Keratinocyte (primary cell): ENCODE data around the gene INSRR. TPM values are rescaled to one million over a fixed set of nuclear protein-coding genes. Genes with fewer than 3 reads are reported as not detected.
A peak's percentile ranks its signal among the peaks of the same experiment; 100 is the strongest.

Source experiments
- DNase-seq: peaks from one replicate; pipeline ENCODE4 v3.0.0-alpha.2; 2011; ENCODE audit warnings: low read depth, missing footprints, low spot score
- FAIRE-seq: peaks from 2 replicates; lab custom pipeline; 2011; peaks lifted over from hg19 to GRCh38; lab: Jason Lieb, UNC
- H2AFZ ChIP-seq: 2 replicates; pipeline ENCODE4 v1.6.0; 2012; ENCODE audit warnings: low read length, control low read depth, inconsistent platforms; ENCODE audit not compliant: control insufficient read depth
- H3K27ac ChIP-seq: 2 replicates; pipeline ENCODE4 v1.5.1; 2011; ENCODE audit warnings: low read length; ENCODE audit not compliant: control insufficient read depth, insufficient read depth
- H3K27me3 ChIP-seq: 3 replicates; pipeline ENCODE4 v1.6.0; 2011; ENCODE audit warnings: low read length; ENCODE audit not compliant: control insufficient read depth, insufficient read depth; ENCODE audit errors: extremely low read depth
- H3K36me3 ChIP-seq, 2 experiments: 2 replicates in 1 of 2; 3 replicates in 1 of 2; pipeline ENCODE4 v1.5.1; 2011; ENCODE audit warnings: low read length in 2 of 2, mild to moderate bottlenecking in 1 of 2; ENCODE audit not compliant: control insufficient read depth in 2 of 2, insufficient read depth in 2 of 2; ENCODE audit errors: extremely low read depth in 1 of 2
- H3K4me1 ChIP-seq: 3 replicates; pipeline ENCODE4 v1.5.1; 2011; ENCODE audit warnings: low read length; ENCODE audit not compliant: control insufficient read depth, insufficient read depth; ENCODE audit errors: extremely low read depth
- H3K4me2 ChIP-seq: 3 replicates; pipeline ENCODE4 v1.6.0; 2011; ENCODE audit warnings: low read depth, low read length; ENCODE audit not compliant: control insufficient read depth, insufficient read depth; ENCODE audit errors: extremely low read depth
- H3K4me3 ChIP-seq, 3 experiments: fragments of 200-600 bp in 1 of 3; sonication (generic) in 1 of 3; 2 replicates in 2 of 3; 3 replicates in 1 of 3; pipeline ENCODE4 v1.5.1; 2011 to 2016; ENCODE audit warnings: low read length in 3 of 3, mild to moderate bottlenecking in 3 of 3, control low read depth in 2 of 3, inconsistent platforms in 1 of 3, low read depth in 1 of 3, mixed read lengths in 1 of 3, mixed run types in 1 of 3, moderate library complexity in 1 of 3; ENCODE audit not compliant: control insufficient read depth in 2 of 3, insufficient read depth in 2 of 3; ENCODE audit errors: extremely low read depth in 1 of 3
- H3K79me2 ChIP-seq: 2 replicates; pipeline ENCODE4 v1.6.0; 2012; ENCODE audit warnings: low read length; ENCODE audit not compliant: control insufficient read depth, insufficient read depth
- H3K9ac ChIP-seq: 3 replicates; pipeline ENCODE4 v1.6.0; 2011; ENCODE audit warnings: low read length; ENCODE audit not compliant: control insufficient read depth, insufficient read depth; ENCODE audit errors: extremely low read depth
- H3K9me1 ChIP-seq: 3 replicates; pipeline ENCODE4 v1.6.0; 2011; ENCODE audit warnings: low read length; ENCODE audit not compliant: control insufficient read depth, insufficient read depth; ENCODE audit errors: extremely low read depth
- H3K9me3 ChIP-seq: 2 replicates; pipeline ENCODE4 v1.5.1; 2012; ENCODE audit warnings: low read depth, low read length; ENCODE audit not compliant: control insufficient read depth
- H4K20me1 ChIP-seq: 3 replicates; pipeline ENCODE4 v1.6.0; 2011; ENCODE audit warnings: low read length; ENCODE audit not compliant: control insufficient read depth, insufficient read depth; ENCODE audit errors: extremely low read depth
- CTCF ChIP-seq, 3 experiments: IDR thresholded peaks in 1 of 3; conservative IDR thresholded peaks in 1 of 3; optimal IDR thresholded peaks in 1 of 3; 2 replicates in 2 of 3; 3 replicates in 1 of 3; pipeline versions ENCODE3 to v1.5.1; 2011; ENCODE audit warnings: low read length in 3 of 3, mild to moderate bottlenecking in 3 of 3, moderate library complexity in 2 of 3, control low read depth in 1 of 3, inconsistent platforms in 1 of 3; ENCODE audit not compliant: insufficient read depth in 2 of 3; ENCODE audit errors: extremely low read depth in 1 of 3
- EZH2 ChIP-seq: IDR thresholded peaks from one replicate; pipeline ENCODE4 v1.6.1; 2012; ENCODE audit warnings: inconsistent platforms, mild to moderate bottlenecking, low read length, moderate library complexity
- dilution Hi-C: fragments of 300-500 bp; cut with MboI; formaldehyde crosslinking; loops from one replicate; pipeline ENCODE4 v1.7.0; 2020; ENCODE audit warnings: low sequenced_read_pairs; ENCODE audit not compliant: extremely low pct_ligation_motif_present
- polyA plus RNA-seq, 5 experiments: library from polyadenylated mRNA; depleted of rRNA in 3 of 5; stranded (reverse) in 3 of 5; stranded (forward) in 1 of 5; unstranded in 1 of 5; fragments of >200 nt; gene quantifications; 1 replicate in 1 of 5; 2 replicates in 3 of 5; 3 replicates in 1 of 5; pipeline versions ENCODE4 v1.2.1 to v1.2.3, GENCODE V29; 2011 to 2012; ENCODE audit warnings: missing spikeins in 2 of 5, low read depth in 1 of 5, low replicate concordance in 1 of 5

Gene INSRR
- polyA plus RNA-seq, 1 donor (not counting 4 experiments of a cell fraction or from before 2014, with no cell fraction given) = not detected

DNA sequence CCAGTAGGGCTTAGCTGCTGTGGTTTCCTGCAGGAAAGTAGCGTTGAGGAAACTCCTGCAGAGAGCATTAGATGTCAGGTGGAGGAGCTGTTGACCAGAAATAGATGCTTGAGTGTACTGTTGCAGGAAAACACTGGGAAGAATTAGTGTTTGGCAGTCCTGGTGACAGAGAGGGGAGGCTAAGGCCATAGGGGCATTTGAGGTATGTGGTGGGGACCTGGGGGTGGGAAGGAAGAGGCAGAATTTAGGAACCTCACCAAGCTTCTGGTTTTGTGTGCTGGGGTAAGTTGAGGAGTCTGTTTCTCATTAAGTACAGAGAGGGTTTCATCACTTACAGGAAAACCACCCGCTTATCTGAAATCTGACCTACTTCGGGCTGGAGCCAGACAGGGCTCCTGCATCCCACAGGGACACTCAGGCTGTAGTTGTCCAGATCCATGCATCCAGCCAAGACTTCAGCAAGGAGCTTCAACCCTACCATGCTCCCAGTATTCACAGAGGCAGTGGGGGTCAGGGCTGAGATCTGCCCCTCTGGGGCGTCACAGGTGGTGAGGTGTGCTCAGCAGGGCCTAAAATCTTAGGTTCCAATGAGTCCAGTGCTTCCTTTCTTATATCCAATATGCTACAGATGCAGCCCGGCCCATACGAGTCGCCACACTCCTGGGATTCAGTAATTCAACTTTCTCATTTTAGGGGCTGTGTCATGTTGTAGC lies 57.4 kb downstream of the INSRR start:
- Histone ChIP-seq H3K4me1 (peaks cover 10% of the 10 kb centered on the region), H3K9me3 (no peaks in the 10 kb centered on the region), H3K36me3 (peaks cover 9 to 17% of the 10 kb centered on the region in 2 experiments), H3K27ac (no peak overlapping the region), H2AFZ (no peak overlapping the region), H3K4me2 (no peak overlapping the region), H3K4me3 (no peak overlapping the region), H3K79me2 (no peaks in the 10 kb centered on the region), H4K20me1 (peaks cover 3% of the 10 kb centered on the region), H3K9ac (no peak overlapping the region), H3K9me1 (no peaks in the 10 kb centered on the region), H3K27me3 (no peaks in the 10 kb centered on the region)
- FAIRE-seq = no peak
- DNase-seq = no peak
- dilution Hi-C loops = no loop called here
- TF ChIP-seq CTCF (optimal IDR thresholded peaks at IDR 0.05 in 1 of 3, IDR thresholded peaks at IDR 0.05 in 1 of 3, conservative IDR thresholded peaks at IDR 0.05 in 1 of 3; ENCODE audit: extremely low read depth in 1 of 3, insufficient read depth in 2 of 3, low read length in 3 of 3) (peak in 1 of 3 experiments; percentile 32), EZH2 (no peak)

DNA sequence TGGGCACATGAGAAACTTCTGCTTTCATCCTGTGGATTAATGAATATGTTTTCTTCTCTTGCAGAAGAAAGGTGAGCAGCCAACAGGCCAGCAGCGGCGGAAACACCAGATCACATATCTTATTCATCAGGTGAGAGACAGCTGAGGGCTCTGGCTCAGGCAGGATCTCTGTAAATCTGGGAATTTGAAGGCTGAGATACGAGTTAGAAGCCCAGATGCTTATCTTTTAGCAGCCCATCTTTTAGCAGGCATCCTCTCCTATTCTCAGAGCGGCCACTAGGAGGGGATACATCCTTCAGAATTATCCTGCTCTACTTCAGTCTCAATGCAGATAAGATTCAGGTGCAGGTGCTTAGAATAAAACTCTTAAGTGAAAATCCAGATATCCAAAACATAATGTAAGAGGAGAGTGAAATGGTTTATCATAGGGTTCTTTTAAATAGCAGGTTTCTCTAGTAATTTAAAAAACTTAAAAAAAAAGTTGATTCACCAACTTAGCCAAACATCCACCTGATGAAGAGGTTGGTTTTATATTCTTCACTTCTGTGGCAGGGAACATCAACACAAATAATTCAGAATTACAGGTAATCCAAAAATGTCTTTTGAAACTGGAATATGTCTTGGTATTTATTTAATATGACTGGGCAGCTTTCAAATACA lies 61.6 kb downstream of the INSRR start:
- no peaks in the 10 kb centered on the region for H3K9me3 ChIP-seq
- H2AFZ ChIP-seq = no peak overlapping the region
- H3K4me1 ChIP-seq = no peaks in the 10 kb centered on the region
- no peaks in the 10 kb centered on the region for H3K9me1 ChIP-seq
- dilution Hi-C loops = no loop called here
- H3K36me3 ChIP-seq = peaks cover 22 to 42% of the 10 kb centered on the region in 2 experiments
- H3K27me3 ChIP-seq = no peaks in the 10 kb centered on the region
- no peak overlapping the region for H3K9ac ChIP-seq
- TF ChIP-seq EZH2 = no peak
- TF ChIP-seq CTCF (optimal IDR thresholded peaks at IDR 0.05 in 1 of 3, IDR thresholded peaks at IDR 0.05 in 1 of 3, conservative IDR thresholded peaks at IDR 0.05 in 1 of 3; ENCODE audit: extremely low read depth in 1 of 3, insufficient read depth in 2 of 3, low read length in 3 of 3) = peak; percentile 69 to 88 (median 70)
- H3K79me2 ChIP-seq = no peaks in the 10 kb centered on the region
- DNase-seq (no peak), FAIRE-seq (peak; percentile 95)
- H4K20me1 ChIP-seq = peaks cover 3% of the 10 kb centered on the region
- H3K27ac ChIP-seq = no peak overlapping the region
- no peak overlapping the region for H3K4me2 ChIP-seq
- no peak overlapping the region for H3K4me3 ChIP-seq
